Measurements from ENCODE around the gene FYN.

The FYN gene

GRCh38 chr6:111805511-111806164, 67.6 kb downstream of the FYN start:
- DNase-seq, result peak; percentile 22

GRCh38 chr6:111804627-111805235, 68.5 kb downstream of the FYN start:
- DNase-seq, result peak; percentile 58

- DNase-seq, result no peak
These were observed 69.4 kb downstream of the FYN start for GRCh38 chr6:111803804-111804203.

GRCh38 chr6:111803371-111803770, 69.9 kb downstream of the FYN start:
- no peak for DNase-seq

- DNase-seq, result no peak
These were observed 70.4 kb downstream of the FYN start for GRCh38 chr6:111802720-111803330.

- DNase-seq, result no peak
These were observed 71.2 kb downstream of the FYN start for GRCh38 chr6:111802015-111802414.

GRCh38 chr6:111800821-111801220, 72.4 kb downstream of the FYN start:
- DNase-seq, result no peak

GRCh38 chr6:111800259-111800765, 72.9 kb downstream of the FYN start:
- DNase-seq, result no peak

GRCh38 chr6:111799576-111800258, 73.5 kb downstream of the FYN start:
- DNase-seq, result no peak

GRCh38 chr6:111798281-111798725, 74.9 kb downstream of the FYN start:
- DNase-seq, result no peak

- DNase-seq, result no peak
These were observed 76.8 kb downstream of the FYN start for GRCh38 chr6:111796310-111796918.

- no peak for DNase-seq
These were observed 77.7 kb downstream of the FYN start for GRCh38 chr6:111795558-111795957.

- no peak for DNase-seq
These were observed 78.4 kb downstream of the FYN start for GRCh38 chr6:111794727-111795452.

GRCh38 chr6:111794300-111794699, 79.0 kb downstream of the FYN start:
- no peak for DNase-seq

GRCh38 chr6:111793711-111794111, 79.5 kb downstream of the FYN start:
- peak; percentile 46 for DNase-seq

- no peak for DNase-seq
These were observed 80.1 kb downstream of the FYN start for GRCh38 chr6:111792914-111793700.

GRCh38 chr6:111792241-111792640, 81.0 kb downstream of the FYN start:
- DNase-seq, result no peak

- no peak for DNase-seq
These were observed 81.8 kb downstream of the FYN start for GRCh38 chr6:111791415-111791814.

- DNase-seq, result no peak
These were observed 83.7 kb downstream of the FYN start for GRCh38 chr6:111789598-111789997.

- no peak for DNase-seq
These were observed 84.6 kb downstream of the FYN start for GRCh38 chr6:111788379-111789276.

All from activated gamma-delta T cell treated with Interleukin-2 at 50 U/mL for 16 hours (primary cell).